H1 (cell line): Measurements from ENCODE around the gene ZNF681. TPM values are rescaled to one million over a fixed set of nuclear protein-coding genes. Genes with fewer than 3 reads are reported as not detected.
A peak's percentile ranks its signal among the peaks of the same experiment; 100 is the strongest.
"Not testable (repeated sequence)": the region's sequence is repeated elsewhere in the genome, so short reads cannot be mapped to it uniquely, and the experiment has no call there.

Source experiments
- CTCF ChIA-PET: fragments of 300-600 bp; sonication (Branson Sonifier 250); formaldehyde crosslinking; loops from one replicate; lab custom pipeline; 2021; ENCODE audit not compliant: partially characterized antibody; lab: Charles Lee
- POLR2A ChIA-PET: fragments of 300-600 bp; sonication (Branson Sonifier 250); formaldehyde crosslinking; loops from one replicate; lab custom pipeline; 2021; ENCODE audit warnings: inconsistent platforms; ENCODE audit not compliant: partially characterized antibody; lab: Charles Lee
- DNase-seq, 2 experiments: peaks; one replicate each; pipeline versions ENCODE4 v3.0.0 to v3.0.0-alpha.2; 2010 to 2022; ENCODE audit warnings: low spot score in 2 of 2, low read depth in 1 of 2, mixed read lengths in 1 of 2
- FAIRE-seq: peaks from 2 replicates; lab custom pipeline; 2011; peaks lifted over from hg19 to GRCh38; lab: Jason Lieb, UNC
- H2AFZ ChIP-seq: 2 replicates; pipeline ENCODE4 v1.8.1; 2012; ENCODE audit warnings: low read length, inconsistent platforms
- H2AK5ac ChIP-seq: 2 replicates; pipeline ENCODE4 v1.6.1; 2013; ENCODE audit warnings: low read depth, low read length
- H2BK120ac ChIP-seq: replicated peaks from 2 replicates; pipeline ENCODE3; 2013; ENCODE audit warnings: low read depth, low read length, inconsistent platforms
- H2BK12ac ChIP-seq: 2 replicates; pipeline ENCODE4 v1.6.1; 2013; ENCODE audit warnings: low read depth, low read length
- H2BK15ac ChIP-seq: 2 replicates; pipeline ENCODE4 v1.6.1; 2013; ENCODE audit warnings: low read length
- H2BK20ac ChIP-seq: 2 replicates; pipeline ENCODE4 v1.6.1; 2013; ENCODE audit warnings: low read length
- H2BK5ac ChIP-seq: 2 replicates; pipeline ENCODE4 v1.6.1; 2013; ENCODE audit warnings: low read depth, low read length
- H3K14ac ChIP-seq: 2 replicates; pipeline ENCODE4 v1.6.1; 2013; ENCODE audit warnings: inconsistent platforms; ENCODE audit not compliant: insufficient read length
- H3K18ac ChIP-seq: 2 replicates; pipeline ENCODE4 v1.6.1; 2013; ENCODE audit warnings: low read length; ENCODE audit errors: extremely low read depth
- H3K23ac ChIP-seq: 2 replicates; pipeline ENCODE4 v1.6.1; 2013; ENCODE audit warnings: inconsistent platforms; ENCODE audit not compliant: insufficient read length
- H3K23me2 ChIP-seq: 2 replicates; pipeline ENCODE4 v1.6.1; 2013; ENCODE audit warnings: low read depth, low read length
- H3K27ac ChIP-seq: 2 replicates; pipeline ENCODE4 v1.6.1; 2011; ENCODE audit warnings: low read depth, low read length, inconsistent platforms
- H3K27me3 ChIP-seq, 4 experiments: replicated peaks in 1 of 4; 1 replicate in 1 of 4; 2 replicates in 3 of 4; pipeline versions ENCODE4 v1.6.1 to v1.8.1; 2011 to 2013; ENCODE audit warnings: low read length in 3 of 4, mild to moderate bottlenecking in 3 of 4, inconsistent platforms in 2 of 4, mixed read lengths in 2 of 4, moderate library complexity in 1 of 4; ENCODE audit not compliant: control insufficient read depth in 3 of 4, insufficient read depth in 3 of 4; ENCODE audit errors: extremely low read depth in 1 of 4
- H3K36me3 ChIP-seq, 4 experiments: 2 replicates each; pipeline versions ENCODE4 v1.6.1 to v1.8.1; 2011 to 2013; ENCODE audit warnings: mild to moderate bottlenecking in 4 of 4, low read length in 3 of 4, moderate library complexity in 2 of 4, control low read depth in 1 of 4, inconsistent platforms in 1 of 4; ENCODE audit not compliant: insufficient read depth in 4 of 4, control insufficient read depth in 2 of 4
- H3K4ac ChIP-seq: replicated peaks from 2 replicates; pipeline ENCODE3; 2013; ENCODE audit warnings: low read length, low read depth, mixed read lengths, inconsistent platforms; ENCODE audit not compliant: insufficient read length
- H3K4me1 ChIP-seq, 4 experiments: replicated peaks in 1 of 4; 1 replicate in 1 of 4; 2 replicates in 3 of 4; pipeline versions ENCODE4 v1.6.1 to v1.8.1; 2011 to 2013; ENCODE audit warnings: low read length in 3 of 4, inconsistent platforms in 2 of 4, mixed read lengths in 1 of 4; ENCODE audit not compliant: insufficient read depth in 4 of 4, control insufficient read depth in 3 of 4
- H3K4me2 ChIP-seq, 2 experiments: 2 replicates each; pipeline versions ENCODE4 v1.6.1 to v1.8.1; 2011 to 2013; ENCODE audit warnings: low read depth in 2 of 2, low read length in 2 of 2, control low read depth in 1 of 2, inconsistent platforms in 1 of 2, mild to moderate bottlenecking in 1 of 2; ENCODE audit not compliant: insufficient read depth in 1 of 2
- H3K4me3 ChIP-seq, 4 experiments: fragments of 200-600, 300-600 bp in 1 of 4; sonication (generic), shearing (Covaris generic), sonication (Bioruptor Twin) in 1 of 4; 2 replicates each; pipeline versions ENCODE4 v1.5.1 to v1.8.1; 2011 to 2016; ENCODE audit warnings: low read length in 4 of 4, low read depth in 3 of 4, control low read depth in 2 of 4, inconsistent platforms in 2 of 4, mild to moderate bottlenecking in 2 of 4, mixed read lengths in 1 of 4, moderate library complexity in 1 of 4; ENCODE audit not compliant: insufficient read depth in 2 of 4; ENCODE audit errors: extremely low read depth in 1 of 4
- H3K56ac ChIP-seq: replicated peaks from 2 replicates; pipeline ENCODE3; 2013; ENCODE audit warnings: low read depth, mild to moderate bottlenecking, mixed read lengths, low read length, inconsistent platforms; ENCODE audit not compliant: insufficient read length
- H3K79me1 ChIP-seq: 2 replicates; pipeline ENCODE4 v1.6.1; 2013; ENCODE audit warnings: low read depth, low read length, control low read depth
- H3K79me2 ChIP-seq, 2 experiments: 2 replicates each; pipeline versions ENCODE4 v1.6.1 to v1.8.1; 2012 to 2013; ENCODE audit warnings: low read length in 2 of 2, mild to moderate bottlenecking in 2 of 2, inconsistent platforms in 1 of 2; ENCODE audit not compliant: insufficient read depth in 2 of 2, control insufficient read depth in 1 of 2
- H3K9ac ChIP-seq, 4 experiments: replicated peaks in 1 of 4; 1 replicate in 1 of 4; 2 replicates in 3 of 4; pipeline versions ENCODE4 v1.6.1 to v1.8.1; 2011 to 2013; ENCODE audit warnings: low read depth in 3 of 4, low read length in 3 of 4, control low read depth in 2 of 4, mild to moderate bottlenecking in 2 of 4, moderate library complexity in 2 of 4, inconsistent platforms in 1 of 4; ENCODE audit errors: extremely low read depth in 1 of 4
- H3K9me3 ChIP-seq, 2 experiments: 2 replicates each; pipeline versions ENCODE4 v1.6.1 to v1.8.1; 2012 to 2013; ENCODE audit warnings: mild to moderate bottlenecking in 2 of 2, moderate library complexity in 2 of 2, control low read depth in 1 of 2, inconsistent platforms in 1 of 2, low read depth in 1 of 2, low read length in 1 of 2, mixed read lengths in 1 of 2; ENCODE audit not compliant: insufficient read depth in 2 of 2
- H4K20me1 ChIP-seq, 2 experiments: replicated peaks in 1 of 2; 2 replicates each; pipeline versions ENCODE3 to v1.8.1; 2011 to 2013; ENCODE audit warnings: inconsistent platforms in 2 of 2, low read length in 2 of 2, mild to moderate bottlenecking in 1 of 2; ENCODE audit not compliant: insufficient read depth in 2 of 2, control insufficient read depth in 1 of 2
- H4K5ac ChIP-seq: 2 replicates; pipeline ENCODE4 v1.6.1; 2013; ENCODE audit warnings: low read length, low read depth, mixed read lengths, inconsistent platforms; ENCODE audit not compliant: insufficient read length
- H4K8ac ChIP-seq: 2 replicates; pipeline ENCODE4 v1.8.0; 2013; ENCODE audit warnings: mild to moderate bottlenecking, moderate library complexity, low read length, inconsistent platforms; ENCODE audit not compliant: insufficient read depth; ENCODE audit errors: extremely low read depth
- H4K91ac ChIP-seq: replicated peaks from 2 replicates; pipeline ENCODE3; 2013; ENCODE audit warnings: low read length, mixed read lengths, inconsistent platforms; ENCODE audit not compliant: insufficient read length
- ZNF274 ChIP-seq: IDR thresholded peaks from 2 replicates; pipeline ENCODE4 v1.7.0; 2012; ENCODE audit warnings: low read length, borderline replicate concordance; ENCODE audit errors: extremely low read depth
- WGBS, 2 experiments: shearing (Covaris generic) in 1 of 2; methylation state at CpG; one replicate each; pipeline versions ENCODE4 v1.1.6 to v1.1.7; 2013 to 2015; ENCODE audit warnings: low lambda C conversion rate in 2 of 2, mixed read lengths in 2 of 2, inconsistent platforms in 1 of 2, low coverage in 1 of 2, missing lambda C conversion rate in 1 of 2; ENCODE audit not compliant: insufficient replicate concordance in 2 of 2, insufficient coverage in 1 of 2, insufficient read length in 1 of 2; ENCODE audit errors: extremely low coverage in 1 of 2, missing lambda C conversion rate in 1 of 2; 5-methylcytosine and 5-hydroxymethylcytosine counted together
- polyA plus RNA-seq, 7 experiments: library from polyadenylated mRNA; depleted of rRNA in 3 of 7; stranded (reverse) in 5 of 7; unstranded in 2 of 7; fragments of >200 nt in 5 of 7; fragments of 200-250 nt in 2 of 7; gene quantifications; 1 replicate in 5 of 7; 2 replicates in 1 of 7; 4 replicates in 1 of 7; pipeline versions ENCODE4 v1.2.1 to v1.2.3, GENCODE V29; 2011 to 2013; ENCODE audit warnings: missing spikeins in 2 of 7, mixed read lengths in 2 of 7
- total RNA-seq: library from RNA; stranded (reverse); fragmentation: NEBNext Ultra II Directional; extraction: Animal tissue kit (Norgen Biotek cat#: 25700); gene quantifications from 2 replicates; pipeline ENCODE4 v1.2.1, GENCODE V29; 2021

ZNF681 gene
- total and polyA plus RNA-seq, 2 of the 8 experiments (the other 6 are each of a cell fraction or from before 2014, with no cell fraction given) = 1.1 to 6.8 TPM

DNA sequence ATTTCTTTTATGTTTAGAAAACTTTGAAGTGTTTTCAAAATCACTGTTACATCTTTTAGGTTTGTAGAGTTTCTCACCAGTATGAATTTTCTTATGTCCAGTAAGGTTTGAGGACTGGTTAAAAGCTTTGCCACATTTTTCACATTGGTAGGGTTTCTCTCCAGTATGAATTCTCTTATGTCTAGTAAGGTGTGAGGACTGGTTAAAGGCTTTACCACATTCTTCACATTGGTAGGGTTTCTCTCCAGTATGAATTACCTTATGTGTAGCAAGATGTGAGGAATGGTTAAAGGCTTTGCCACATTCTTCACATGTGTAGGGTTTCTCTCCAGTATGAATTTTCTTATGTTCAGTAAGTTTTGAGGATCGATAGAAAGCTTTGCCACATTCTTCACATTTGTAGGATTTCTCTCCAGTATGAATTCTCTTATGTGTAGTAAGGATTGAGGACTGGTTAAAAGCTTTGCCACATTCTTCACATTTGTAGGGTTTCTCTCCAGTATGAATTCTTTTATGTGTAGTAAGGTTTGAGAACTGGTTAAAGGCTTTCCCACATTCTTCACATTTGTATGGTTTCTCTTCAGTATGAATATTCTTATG, 15.0 kb downstream of the ZNF681 start:
- H3K9ac ChIP-seq, H3K4ac ChIP-seq, POLR2A ChIA-PET, H2BK12ac ChIP-seq, CTCF ChIA-PET, H3K23ac ChIP-seq, H3K18ac ChIP-seq, H3K79me2 ChIP-seq, H3K79me1 ChIP-seq, H2AK5ac ChIP-seq, H3K27me3 ChIP-seq, H3K56ac ChIP-seq, H4K8ac ChIP-seq, H3K27ac ChIP-seq, FAIRE-seq, H3K14ac ChIP-seq, H3K4me1 ChIP-seq, H2BK20ac ChIP-seq, H4K91ac ChIP-seq, H4K5ac ChIP-seq, H4K20me1 ChIP-seq, DNase-seq, H3K23me2 ChIP-seq, H3K4me3 ChIP-seq, H2BK15ac ChIP-seq, H3K4me2 ChIP-seq, H2BK5ac ChIP-seq, H2BK120ac ChIP-seq, H2AFZ ChIP-seq: not testable (repeated sequence)
- TF ChIP-seq ZNF274 = peak; percentile 75; the same call in 1 of the 2 replicates
- peaks cover 0 to 24% (median 10%) of the 10 kb centered on the region in 4 experiments; a peak in 4 of 8 replicates for H3K36me3 ChIP-seq
- 91% methylated on average over 1 of the region's 1 CpG; no CpG with 5 or more reads in 1 of the 2 experiments for WGBS, 2 experiments
- peaks cover 19 to 21% of the 10 kb centered on the region in 2 experiments for H3K9me3 ChIP-seq
